Neural progenitor cell (in vitro differentiated cells): Measurements from ENCODE around the gene TRAM2. TPM values are rescaled to one million over a fixed set of nuclear protein-coding genes. Genes with fewer than 3 reads are reported as not detected.

ENCODE experiments used
- DNase-seq: peaks from one replicate; pipeline ENCODE4 v3.0.0-alpha.2; 2016; ENCODE audit warnings: low spot score
- H2AFZ ChIP-seq: fragments of 200-600 bp; sonication (generic); replicated peaks from 2 replicates; pipeline ENCODE4 v1.6.1; 2016; ENCODE audit warnings: antibody characterized with exemption
- H3F3A ChIP-seq: fragments of 200-600 bp; sonication (generic); 2 replicates; pipeline ENCODE4 v1.6.1; 2016; ENCODE audit warnings: antibody characterized with exemption, low read depth
- H3K27ac ChIP-seq: fragments of 200-600 bp; sonication (generic); 2 replicates; pipeline ENCODE4 v1.5.1; 2016; ENCODE audit warnings: mild to moderate bottlenecking
- H3K27me3 ChIP-seq: fragments of 200-600 bp; sonication (generic); 2 replicates; pipeline ENCODE4 v1.6.1; 2016; ENCODE audit warnings: mild to moderate bottlenecking, moderate library complexity
- H3K36me3 ChIP-seq: fragments of 200-600 bp; sonication (generic); 2 replicates; pipeline ENCODE4 v1.5.1; 2016
- H3K4me1 ChIP-seq: fragments of 200-600 bp; sonication (generic); 2 replicates; pipeline ENCODE4 v1.6.1; 2016; ENCODE audit warnings: mixed run types
- H3K4me2 ChIP-seq: fragments of 200-600 bp; sonication (generic); 2 replicates; pipeline ENCODE4 v1.6.1; 2016
- H3K4me3 ChIP-seq: fragments of 200-600 bp; sonication (generic); 2 replicates; pipeline ENCODE4 v1.5.1; 2016
- H3K79me2 ChIP-seq: fragments of 200-600 bp; sonication (generic); 2 replicates; pipeline ENCODE4 v1.6.1; 2016; ENCODE audit warnings: low read depth
- H3K9ac ChIP-seq: fragments of 200-600 bp; sonication (generic); 2 replicates; pipeline ENCODE4 v1.6.1; 2016
- H3K9me3 ChIP-seq: fragments of 200-600 bp; sonication (generic); 2 replicates; pipeline ENCODE4 v1.5.1; 2016; ENCODE audit warnings: low read depth
- H4K20me1 ChIP-seq: fragments of 200-600 bp; sonication (generic); 2 replicates; pipeline ENCODE4 v1.6.1; 2016; ENCODE audit warnings: low read depth
- H3K27ac Mint-ChIP-seq: 3 replicates; pipeline ENCODE4 v1.8.0; 2021; ENCODE audit warnings: mixed read lengths
- H3K27me3 Mint-ChIP-seq: 2 replicates; pipeline ENCODE4 v1.8.0; 2022; ENCODE audit warnings: low read depth, mild to moderate bottlenecking, inconsistent platforms, moderate library complexity, mixed read lengths; ENCODE audit not compliant: insufficient read depth
- H3K36me3 Mint-ChIP-seq: 3 replicates; pipeline ENCODE4 v1.8.0; 2021; ENCODE audit warnings: mixed read lengths
- H3K4me1 Mint-ChIP-seq: 3 replicates; pipeline ENCODE4 v1.8.0; 2021; ENCODE audit warnings: mixed read lengths
- H3K4me3 Mint-ChIP-seq: 3 replicates; pipeline ENCODE4 v1.8.0; 2021; ENCODE audit warnings: mild to moderate bottlenecking, moderate library complexity, mixed read lengths
- H3K9me3 Mint-ChIP-seq: 3 replicates; pipeline ENCODE4 v1.8.0; 2020; ENCODE audit warnings: mixed read lengths
- CTCF ChIP-seq: fragments of 200-600 bp; sonication (generic); IDR thresholded peaks from 2 replicates; pipeline ENCODE4 v1.5.1; 2017; ENCODE audit warnings: antibody characterized with exemption, mild to moderate bottlenecking
- EZH2 ChIP-seq: fragments of 200-600 bp; sonication (generic); IDR thresholded peaks from 2 replicates; pipeline ENCODE4 v1.6.1; 2017; ENCODE audit warnings: antibody characterized with exemption, mild to moderate bottlenecking, moderate library complexity
- EZH2phosphoT487 ChIP-seq: fragments of 200-600 bp; sonication (generic); IDR thresholded peaks from 2 replicates; pipeline ENCODE4 v1.6.1; 2017; ENCODE audit warnings: antibody characterized with exemption
- total RNA-seq: library from RNA; depleted of rRNA; stranded (reverse); fragments of >200 nt; gene quantifications from 2 replicates; pipeline ENCODE4 v1.2.3, GENCODE V29; 2015; ENCODE audit warnings: low replicate concordance

The TRAM2 gene
- total RNA-seq, 1 donor from 2014 or later = 12.3 TPM

DNA sequence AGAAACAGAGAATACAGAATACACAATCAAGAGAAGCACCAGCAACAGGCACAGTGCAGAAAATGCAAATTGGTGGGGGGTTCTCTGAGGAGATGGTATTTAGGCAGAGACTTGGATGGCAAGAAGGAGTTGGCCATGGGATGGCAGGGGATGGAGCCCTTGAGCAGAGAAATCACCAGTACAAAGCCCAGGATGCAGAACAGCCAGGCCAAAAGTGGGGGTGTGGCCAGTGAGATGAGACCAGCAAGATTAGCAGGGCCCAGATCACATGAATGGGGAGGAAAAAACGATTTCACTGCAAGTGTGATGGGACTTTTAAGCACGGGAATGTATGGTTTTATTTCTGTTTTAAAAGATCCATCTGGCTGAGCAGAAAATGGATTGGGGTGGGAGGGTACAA is 63.4 kb downstream of the TRAM2 start:
- Histone ChIP-seq H3K9me3 (no peaks in the 10 kb centered on the region), H3K4me2 (no peak overlapping the region), H3K79me2 (no peaks in the 10 kb centered on the region), H3K9ac (no peak overlapping the region), H2AFZ (no peak overlapping the region), H3K27me3 (no peaks in the 10 kb centered on the region), H3F3A (no peaks in the 10 kb centered on the region), H3K4me3 (no peak overlapping the region), H3K27ac (no peak overlapping the region), H4K20me1 (peaks cover 4% of the 10 kb centered on the region), H3K36me3 (no peaks in the 10 kb centered on the region), H3K4me1 (peaks cover 15% of the 10 kb centered on the region)
- no peak for DNase-seq
- H3K36me3 Mint-ChIP-seq = peaks cover 32% of the 10 kb centered on the region
- peaks cover 47% of the 10 kb centered on the region for H3K4me1 Mint-ChIP-seq
- no peak overlapping the region for H3K4me3 Mint-ChIP-seq
- TF ChIP-seq EZH2phosphoT487 (no peak), EZH2 (no peak), CTCF (no peak)
- no peaks in the 10 kb centered on the region for H3K9me3 Mint-ChIP-seq
- peak overlapping the region; percentile 58 for H3K27ac Mint-ChIP-seq
- H3K27me3 Mint-ChIP-seq = peaks cover 2% of the 10 kb centered on the region

GRCh38 chr6:52512199-52512598 is 64.7 kb downstream of the TRAM2 start:
- Histone ChIP-seq H3K79me2 (no peaks in the 10 kb centered on the region), H3F3A (no peaks in the 10 kb centered on the region), H3K27me3 (no peaks in the 10 kb centered on the region), H3K4me3 (no peak overlapping the region), H4K20me1 (no peaks in the 10 kb centered on the region), H3K4me2 (no peak overlapping the region), H3K36me3 (no peaks in the 10 kb centered on the region), H3K4me1 (peaks cover 3% of the 10 kb centered on the region), H3K27ac (no peak overlapping the region), H3K9ac (no peak overlapping the region), H2AFZ (no peak overlapping the region), H3K9me3 (no peaks in the 10 kb centered on the region)
- H3K9me3 Mint-ChIP-seq = no peaks in the 10 kb centered on the region
- H3K36me3 Mint-ChIP-seq = peaks cover 41% of the 10 kb centered on the region
- peak overlapping the region; percentile 85 for H3K27ac Mint-ChIP-seq
- H3K4me1 Mint-ChIP-seq = peaks cover 36% of the 10 kb centered on the region
- TF ChIP-seq CTCF = no peak
- no peak for TF ChIP-seq EZH2
- TF ChIP-seq EZH2phosphoT487 = no peak
- peaks cover 2% of the 10 kb centered on the region for H3K27me3 Mint-ChIP-seq
- H3K4me3 Mint-ChIP-seq = no peak overlapping the region
- no peak for DNase-seq

GRCh38 chr6:52511572-52512151 is 65.2 kb downstream of the TRAM2 start:
- H3K79me2 ChIP-seq = no peaks in the 10 kb centered on the region
- Mint-ChIP-seq H3K27me3 (peaks cover 2% of the 10 kb centered on the region), H3K4me1 (peaks cover 36% of the 10 kb centered on the region), H3K27ac (peak overlapping the region; percentile 85), H3K36me3 (peaks cover 42% of the 10 kb centered on the region), H3K4me3 (no peak overlapping the region), H3K9me3 (no peaks in the 10 kb centered on the region)
- no peaks in the 10 kb centered on the region for H3F3A ChIP-seq
- no peak overlapping the region for H3K4me3 ChIP-seq
- H4K20me1 ChIP-seq = no peaks in the 10 kb centered on the region
- no peak overlapping the region for H2AFZ ChIP-seq
- DNase-seq = no peak
- no peaks in the 10 kb centered on the region for H3K36me3 ChIP-seq
- TF ChIP-seq EZH2phosphoT487 = no peak
- TF ChIP-seq CTCF = no peak
- no peak for TF ChIP-seq EZH2
- H3K27me3 ChIP-seq = no peaks in the 10 kb centered on the region
- H3K27ac ChIP-seq = no peak overlapping the region
- H3K4me1 ChIP-seq = peaks cover 3% of the 10 kb centered on the region
- H3K9ac ChIP-seq = no peak overlapping the region
- H3K9me3 ChIP-seq = no peaks in the 10 kb centered on the region
- no peak overlapping the region for H3K4me2 ChIP-seq
